Measurements from ENCODE around the gene LYPD1.

Gene LYPD1

GRCh38 chr2:132595186-132595585 lies 74.8 kb downstream of the LYPD1 start:
- no peak for DNase-seq (ENCODE audit: low read depth, low spot score)
